H9 (cell line): Measurements from ENCODE around the gene GCH1. TPM values are rescaled to one million over a fixed set of nuclear protein-coding genes. Genes with fewer than 3 reads are reported as not detected.
"Not testable (repeated sequence)": the region's sequence is repeated elsewhere in the genome, so short reads cannot be mapped to it uniquely, and the experiment has no call there.

Experiments used
- DNase-seq: peaks from one replicate; pipeline ENCODE4 v3.0.0-alpha.2; 2017
- H2AFZ ChIP-seq: one replicate; pipeline ENCODE4 v1.6.1; 2013; ENCODE audit warnings: mild to moderate bottlenecking, low read length, control low read depth, moderate library complexity
- H2AK5ac ChIP-seq: 2 replicates; pipeline ENCODE4 v1.6.1; 2013; ENCODE audit warnings: low read length, control low read depth, mixed read lengths; ENCODE audit not compliant: insufficient read length
- H2BK120ac ChIP-seq: one replicate; pipeline ENCODE4 v1.6.1; 2013; ENCODE audit warnings: low read depth, mild to moderate bottlenecking, low read length, control low read depth, inconsistent platforms; ENCODE audit not compliant: poor library complexity, severe bottlenecking
- H2BK12ac ChIP-seq: 2 replicates; pipeline ENCODE4 v1.6.1; 2013; ENCODE audit warnings: low read length, control low read depth, mixed read lengths, low read depth; ENCODE audit not compliant: insufficient read length
- H2BK15ac ChIP-seq: 2 replicates; pipeline ENCODE4 v1.6.1; 2013; ENCODE audit warnings: low read depth, low read length, control low read depth
- H2BK20ac ChIP-seq: one replicate; pipeline ENCODE4 v1.6.1; 2013; ENCODE audit warnings: low read depth, mild to moderate bottlenecking, low read length, control low read depth, inconsistent platforms; ENCODE audit not compliant: poor library complexity, severe bottlenecking
- H2BK5ac ChIP-seq: 2 replicates; pipeline ENCODE4 v1.6.1; 2013; ENCODE audit warnings: low read length, control low read depth, mixed read lengths; ENCODE audit not compliant: insufficient read length
- H3K14ac ChIP-seq: 2 replicates; pipeline ENCODE4 v1.6.1; 2013; ENCODE audit warnings: low read length, control low read depth; ENCODE audit not compliant: insufficient read depth
- H3K18ac ChIP-seq: 2 replicates; pipeline ENCODE4 v1.6.1; 2013; ENCODE audit warnings: low read depth, mild to moderate bottlenecking, mixed read lengths, low read length, control low read depth; ENCODE audit not compliant: insufficient read length
- H3K23ac ChIP-seq: 2 replicates; pipeline ENCODE4 v1.6.1; 2013; ENCODE audit warnings: low read length, control low read depth, mixed read lengths, low read depth; ENCODE audit not compliant: insufficient read length
- H3K23me2 ChIP-seq: 2 replicates; pipeline ENCODE4 v1.6.1; 2013; ENCODE audit warnings: low read depth, mild to moderate bottlenecking, mixed read lengths, low read length, control low read depth; ENCODE audit not compliant: insufficient read length, poor library complexity, severe bottlenecking
- H3K27ac ChIP-seq: 2 replicates; pipeline ENCODE4 v1.5.1; 2013; ENCODE audit warnings: low read length, control low read depth, mixed read lengths, low read depth; ENCODE audit not compliant: insufficient read length
- H3K27me3 ChIP-seq: 2 replicates; pipeline ENCODE4 v1.6.1; 2013; ENCODE audit warnings: low read length, control low read depth, inconsistent platforms; ENCODE audit not compliant: insufficient read depth
- H3K4ac ChIP-seq: 2 replicates; pipeline ENCODE4 v1.6.1; 2013; ENCODE audit warnings: low read depth, mild to moderate bottlenecking, control low read depth, inconsistent platforms, low read length, moderate library complexity
- H3K4me1 ChIP-seq: 2 replicates; pipeline ENCODE4 v1.6.1; 2013; ENCODE audit warnings: low read length, control low read depth, inconsistent platforms; ENCODE audit not compliant: insufficient read depth
- H3K4me2 ChIP-seq: 2 replicates; pipeline ENCODE4 v1.6.1; 2013; ENCODE audit warnings: low read length, control low read depth, mixed read lengths; ENCODE audit not compliant: insufficient read length, insufficient read depth
- H3K56ac ChIP-seq: 2 replicates; pipeline ENCODE4 v1.6.1; 2013; ENCODE audit warnings: low read depth, mild to moderate bottlenecking, mixed read lengths, low read length, control low read depth; ENCODE audit not compliant: insufficient read length
- H3K79me1 ChIP-seq: 2 replicates; pipeline ENCODE4 v1.6.1; 2013; ENCODE audit warnings: low read depth, mild to moderate bottlenecking, moderate library complexity, low read length, control low read depth, inconsistent platforms; ENCODE audit not compliant: insufficient read depth, poor library complexity, severe bottlenecking
- H3K79me2 ChIP-seq: 2 replicates; pipeline ENCODE4 v1.6.1; 2013; ENCODE audit warnings: low read length, control low read depth, inconsistent platforms; ENCODE audit not compliant: insufficient read depth
- H3K9ac ChIP-seq: 2 replicates; pipeline ENCODE4 v1.6.1; 2013; ENCODE audit warnings: low read length, control low read depth, mixed read lengths; ENCODE audit not compliant: insufficient read length; ENCODE audit errors: extremely low read depth
- H3K9me3 ChIP-seq: one replicate; pipeline ENCODE4 v1.6.1; 2013; ENCODE audit warnings: low read depth, low read length, inconsistent platforms; ENCODE audit not compliant: control insufficient read depth
- H3T11ph ChIP-seq: one replicate; pipeline ENCODE4 v1.6.1; 2013; ENCODE audit warnings: mild to moderate bottlenecking, low read length, control low read depth, inconsistent platforms
- H4K20me1 ChIP-seq: one replicate; pipeline ENCODE4 v1.6.1; 2013; ENCODE audit not compliant: control insufficient read depth, insufficient read length, insufficient read depth
- H4K5ac ChIP-seq: 2 replicates; pipeline ENCODE4 v1.6.1; 2013; ENCODE audit warnings: low read depth, mild to moderate bottlenecking, mixed read lengths, low read length, control low read depth; ENCODE audit not compliant: insufficient read length
- H4K8ac ChIP-seq: replicated peaks from 2 replicates; pipeline ENCODE4 v1.6.1; 2013; ENCODE audit warnings: low read length, control low read depth, mixed read lengths, low read depth; ENCODE audit not compliant: insufficient read length
- H4K91ac ChIP-seq: 2 replicates; pipeline ENCODE4 v1.6.1; 2013; ENCODE audit warnings: low read depth, mild to moderate bottlenecking, moderate library complexity, mixed read lengths, low read length, control low read depth; ENCODE audit not compliant: insufficient read length
- H3K27ac Mint-ChIP-seq, 3 experiments: 2 replicates in 2 of 3; 3 replicates in 1 of 3; pipeline ENCODE4 v1.8.0; 2020 to 2021; ENCODE audit warnings: mixed read lengths in 3 of 3, mild to moderate bottlenecking in 1 of 3, moderate library complexity in 1 of 3
- H3K27me3 Mint-ChIP-seq: 2 replicates; pipeline ENCODE4 v1.8.0; 2021; ENCODE audit warnings: low read depth, mild to moderate bottlenecking, moderate library complexity, mixed read lengths
- H3K36me3 Mint-ChIP-seq, 3 experiments: 2 replicates in 2 of 3; 3 replicates in 1 of 3; pipeline ENCODE4 v1.8.0; 2020 to 2021; ENCODE audit warnings: low read depth in 3 of 3, mixed read lengths in 3 of 3; ENCODE audit not compliant: insufficient read depth in 1 of 3
- H3K4me1 Mint-ChIP-seq, 2 experiments: 2 replicates each; pipeline ENCODE4 v1.8.0; 2020; ENCODE audit warnings: mixed read lengths in 2 of 2
- H3K4me3 Mint-ChIP-seq, 2 experiments: 2 replicates in 1 of 2; 3 replicates in 1 of 2; pipeline ENCODE4 v1.8.0; 2020 to 2021; ENCODE audit warnings: mild to moderate bottlenecking in 2 of 2, mixed read lengths in 2 of 2, moderate library complexity in 1 of 2
- H3K9me3 Mint-ChIP-seq, 2 experiments: 2 replicates in 1 of 2; 3 replicates in 1 of 2; pipeline ENCODE4 v1.8.0; 2020; ENCODE audit warnings: mild to moderate bottlenecking in 2 of 2, mixed read lengths in 2 of 2, moderate library complexity in 1 of 2
- WGBS: extraction: QIAGEN DNeasy Blood & Tissue Kit; methylation state at CpG from one replicate; pipeline ENCODE4 v1.1.7; 2013; ENCODE audit warnings: missing lambda C conversion rate, low lambda C conversion rate, mixed read lengths; ENCODE audit not compliant: insufficient read length; ENCODE audit errors: extremely low coverage; 5-methylcytosine and 5-hydroxymethylcytosine counted together
- total RNA-seq: library from RNA; stranded (reverse); gene quantifications from 2 replicates; pipeline ENCODE4 v1.2.1, GENCODE V29; 2021
- TF ChIP-seq, protein P1 (sequence below): fragments of 200-600 bp; sonication (generic); conservative IDR thresholded peaks from 3 replicates; pipeline ENCODE4 v1.8.0; 2021; ENCODE audit warnings: antibody characterized with exemption, mild to moderate bottlenecking

The GCH1 gene
- total RNA-seq, 1 experiment from 2014 or later, result 7.7 TPM

DNA sequence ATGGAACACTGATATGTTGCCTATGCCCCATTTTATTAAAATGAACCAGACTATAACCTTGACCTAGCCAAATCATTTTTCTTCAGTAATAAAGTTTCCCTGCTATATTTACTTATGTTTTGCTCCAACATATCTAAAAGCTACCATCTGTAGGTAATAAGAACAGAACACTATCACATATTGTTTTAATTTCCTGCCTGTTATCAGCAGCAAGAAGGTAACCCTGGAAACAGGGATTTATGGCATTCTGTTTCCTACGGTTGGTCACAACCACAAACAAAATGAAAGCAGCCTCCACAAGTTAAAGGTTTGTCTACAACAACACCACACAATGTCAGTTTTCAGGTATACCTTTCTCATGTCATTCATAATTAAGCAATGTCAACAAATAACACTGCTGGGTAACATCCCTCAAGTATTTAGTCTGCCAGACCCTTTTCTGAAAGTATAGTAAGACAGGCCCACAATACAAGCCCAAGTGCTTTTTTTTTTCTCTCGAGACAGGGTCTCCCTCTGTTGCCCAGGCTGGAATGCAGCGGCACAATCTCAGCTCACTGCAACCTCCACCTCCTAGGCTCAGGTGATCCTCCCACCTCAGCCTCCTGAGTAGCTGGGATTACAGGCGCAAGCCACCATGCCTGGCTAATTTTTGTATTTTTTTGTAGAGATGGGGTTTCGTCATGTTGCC is 25.5 kb downstream of the GCH1 start:
- H2BK12ac ChIP-seq, result no peak overlapping the region
- Mint-ChIP-seq H3K4me1 (peaks cover 13 to 14% of the 10 kb centered on the region in 2 experiments), H3K27ac (0 out of 7 replicates have a peak overlapping the region, but pooled peaks of 1 of the 3 experiments have one; percentile 22), H3K4me3 (no peak overlapping the region), H3K27me3 (peaks cover 16% of the 10 kb centered on the region), H3K9me3 (peaks cover 18 to 26% of the 10 kb centered on the region in 2 experiments; a peak in 4 of 5 replicates), H3K36me3 (peaks cover 4 to 14% (median 4%) of the 10 kb centered on the region in 3 experiments; a peak in 5 of 7 replicates)
- H3K9me3 ChIP-seq, result no peaks in the 10 kb centered on the region
- H3K56ac ChIP-seq, result no peak overlapping the region
- H3K79me1 ChIP-seq, result no peaks in the 10 kb centered on the region
- no peak overlapping the region for H3K9ac ChIP-seq
- no peak overlapping the region for H3K23ac ChIP-seq
- peaks cover 5% of the 10 kb centered on the region; the same call in 1 of the 2 replicates for H3K4me1 ChIP-seq
- H2BK15ac ChIP-seq, result no peak overlapping the region
- no peak overlapping the region for H4K5ac ChIP-seq
- no peak overlapping the region for H2AK5ac ChIP-seq
- H4K91ac ChIP-seq, result no peak overlapping the region
- H2AFZ ChIP-seq, result no peak overlapping the region
- no peak overlapping the region for H3T11ph ChIP-seq
- H3K18ac ChIP-seq, result no peak overlapping the region
- no peaks in the 10 kb centered on the region for H3K79me2 ChIP-seq
- H3K14ac ChIP-seq, result no peak overlapping the region
- H2BK5ac ChIP-seq, result no peak overlapping the region
- no peak overlapping the region for H3K4ac ChIP-seq
- H3K27me3 ChIP-seq, result no peaks in the 10 kb centered on the region
- no peak overlapping the region for H4K8ac ChIP-seq
- no peak overlapping the region for H2BK20ac ChIP-seq
- H3K27ac ChIP-seq, result no peak overlapping the region
- TF ChIP-seq, protein P1, sequence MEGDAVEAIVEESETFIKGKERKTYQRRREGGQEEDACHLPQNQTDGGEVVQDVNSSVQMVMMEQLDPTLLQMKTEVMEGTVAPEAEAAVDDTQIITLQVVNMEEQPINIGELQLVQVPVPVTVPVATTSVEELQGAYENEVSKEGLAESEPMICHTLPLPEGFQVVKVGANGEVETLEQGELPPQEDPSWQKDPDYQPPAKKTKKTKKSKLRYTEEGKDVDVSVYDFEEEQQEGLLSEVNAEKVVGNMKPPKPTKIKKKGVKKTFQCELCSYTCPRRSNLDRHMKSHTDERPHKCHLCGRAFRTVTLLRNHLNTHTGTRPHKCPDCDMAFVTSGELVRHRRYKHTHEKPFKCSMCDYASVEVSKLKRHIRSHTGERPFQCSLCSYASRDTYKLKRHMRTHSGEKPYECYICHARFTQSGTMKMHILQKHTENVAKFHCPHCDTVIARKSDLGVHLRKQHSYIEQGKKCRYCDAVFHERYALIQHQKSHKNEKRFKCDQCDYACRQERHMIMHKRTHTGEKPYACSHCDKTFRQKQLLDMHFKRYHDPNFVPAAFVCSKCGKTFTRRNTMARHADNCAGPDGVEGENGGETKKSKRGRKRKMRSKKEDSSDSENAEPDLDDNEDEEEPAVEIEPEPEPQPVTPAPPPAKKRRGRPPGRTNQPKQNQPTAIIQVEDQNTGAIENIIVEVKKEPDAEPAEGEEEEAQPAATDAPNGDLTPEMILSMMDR, result no peak
- no peaks in the 10 kb centered on the region for H3K23me2 ChIP-seq
- no CpG with 5 or more reads among the region's 5 CpGs for WGBS
- no peak overlapping the region for H2BK120ac ChIP-seq
- DNase-seq, result no peak
- H4K20me1 ChIP-seq, result no peaks in the 10 kb centered on the region
- no peak overlapping the region for H3K4me2 ChIP-seq

DNA sequence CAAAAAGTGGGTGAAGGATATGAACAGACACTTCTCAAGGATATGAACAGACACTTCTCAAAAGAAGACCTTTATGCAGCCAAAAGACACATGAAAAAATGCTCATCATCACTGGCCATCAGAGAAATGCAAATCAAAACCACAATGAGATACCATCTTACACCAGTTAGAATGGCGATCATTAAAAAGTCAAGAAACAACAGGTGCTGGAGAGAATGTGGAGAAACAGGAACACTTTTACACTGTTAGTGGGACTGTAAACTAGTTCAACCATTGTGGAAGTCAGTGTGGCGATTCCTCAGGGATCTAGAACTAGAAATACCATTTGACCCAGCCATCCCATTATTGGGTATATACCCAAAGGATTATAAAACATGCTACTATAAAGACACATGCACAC is 27.0 kb downstream of the GCH1 start:
- not testable (repeated sequence) for H3K9me3 ChIP-seq, H2BK5ac ChIP-seq

More for the DNA sequence above, 27.0 kb downstream of the GCH1 start:
- not testable (repeated sequence) for H2AFZ ChIP-seq, H3K79me2 ChIP-seq, H3K4ac ChIP-seq, H3K4me1 ChIP-seq, H3K4me3 Mint-ChIP-seq, H4K20me1 ChIP-seq, H3T11ph ChIP-seq, H3K9ac ChIP-seq, H2BK120ac ChIP-seq, H3K23me2 ChIP-seq, H4K91ac ChIP-seq, H3K18ac ChIP-seq, H3K27ac Mint-ChIP-seq, H3K23ac ChIP-seq, H4K8ac ChIP-seq, H2BK20ac ChIP-seq, DNase-seq, H2AK5ac ChIP-seq, H3K14ac ChIP-seq, H4K5ac ChIP-seq, H2BK15ac ChIP-seq, H3K56ac ChIP-seq, H3K27ac ChIP-seq, H2BK12ac ChIP-seq, H3K4me2 ChIP-seq, H3K79me1 ChIP-seq, H3K27me3 ChIP-seq
- WGBS, result no CpG with 5 or more reads among the region's 2 CpGs
- H3K9me3 Mint-ChIP-seq, result peaks cover 25 to 34% of the 10 kb centered on the region in 2 experiments
- peaks cover 20% of the 10 kb centered on the region in 2 experiments for H3K4me1 Mint-ChIP-seq
- H3K27me3 Mint-ChIP-seq, result peaks cover 26% of the 10 kb centered on the region
- H3K36me3 Mint-ChIP-seq, result peaks cover 4 to 23% (median 12%) of the 10 kb centered on the region in 3 experiments; a peak in 6 of 7 replicates
